NCI-H2107 treated with DMSO at 0.1 percent for 48 hours (cell line): Measurements from ENCODE around the gene ARID5B.

ENCODE experiments used
- DNase-seq: peaks from one replicate; lab custom pipeline; 2025; ENCODE audit not compliant: unreplicated experiment; lab: John Stamatoyannopoulos, UW

Gene ARID5B

GRCh38 chr10:61904733-61905725 is 3.5 kb downstream of the ARID5B start:
- peak; percentile 28 for DNase-seq

GRCh38 chr10:61905837-61906561 is 4.5 kb downstream of the ARID5B start:
- DNase-seq, result no peak

GRCh38 chr10:61906562-61906901 is 5.0 kb downstream of the ARID5B start:
- DNase-seq, result no peak

- no peak for DNase-seq
Measured at GRCh38 chr10:61907011-61907410, 5.5 kb downstream of the ARID5B start.

- DNase-seq, result no peak
Measured at GRCh38 chr10:61907587-61907986, 6.1 kb downstream of the ARID5B start.

GRCh38 chr10:61910226-61910805 is 8.8 kb downstream of the ARID5B start:
- no peak for DNase-seq

- no peak for DNase-seq
Measured at GRCh38 chr10:61910894-61911293, 9.4 kb downstream of the ARID5B start.

GRCh38 chr10:61911425-61911824 is 9.9 kb downstream of the ARID5B start:
- DNase-seq, result no peak

GRCh38 chr10:61912981-61913380 is 11.5 kb downstream of the ARID5B start:
- DNase-seq, result no peak

- DNase-seq, result no peak
Measured at GRCh38 chr10:61918140-61918539, 16.6 kb downstream of the ARID5B start.

- no peak for DNase-seq
Measured at GRCh38 chr10:61918989-61919388, 17.5 kb downstream of the ARID5B start.

GRCh38 chr10:61919646-61920215 is 18.2 kb downstream of the ARID5B start:
- no peak for DNase-seq

- DNase-seq, result no peak
Measured at GRCh38 chr10:61921143-61921542, 19.6 kb downstream of the ARID5B start.

- no peak for DNase-seq
Measured at GRCh38 chr10:61923210-61923949, 21.9 kb downstream of the ARID5B start.

GRCh38 chr10:61923950-61924274 is 22.4 kb downstream of the ARID5B start:
- no peak for DNase-seq

GRCh38 chr10:61929555-61929954 is 28.1 kb downstream of the ARID5B start:
- DNase-seq, result no peak

GRCh38 chr10:61931620-61932332 is 30.3 kb downstream of the ARID5B start:
- DNase-seq, result no peak

- DNase-seq, result no peak
Measured at GRCh38 chr10:61933859-61934555, 32.5 kb downstream of the ARID5B start.

- DNase-seq, result no peak
Measured at GRCh38 chr10:61935077-61935476, 33.6 kb downstream of the ARID5B start.

GRCh38 chr10:61936770-61937169 is 35.3 kb downstream of the ARID5B start:
- no peak for DNase-seq
